HG02798 (cell line): ENCODE results near the gene TMED4.

Experiments
- ATAC-seq: cut with Tn5 transposase; IDR thresholded peaks from one replicate; pipeline ENCODE4 v1.9.1; 2021; ENCODE audit warnings: mild to moderate bottlenecking; ENCODE audit not compliant: unreplicated experiment, poor library complexity

TMED4 gene

DNA sequence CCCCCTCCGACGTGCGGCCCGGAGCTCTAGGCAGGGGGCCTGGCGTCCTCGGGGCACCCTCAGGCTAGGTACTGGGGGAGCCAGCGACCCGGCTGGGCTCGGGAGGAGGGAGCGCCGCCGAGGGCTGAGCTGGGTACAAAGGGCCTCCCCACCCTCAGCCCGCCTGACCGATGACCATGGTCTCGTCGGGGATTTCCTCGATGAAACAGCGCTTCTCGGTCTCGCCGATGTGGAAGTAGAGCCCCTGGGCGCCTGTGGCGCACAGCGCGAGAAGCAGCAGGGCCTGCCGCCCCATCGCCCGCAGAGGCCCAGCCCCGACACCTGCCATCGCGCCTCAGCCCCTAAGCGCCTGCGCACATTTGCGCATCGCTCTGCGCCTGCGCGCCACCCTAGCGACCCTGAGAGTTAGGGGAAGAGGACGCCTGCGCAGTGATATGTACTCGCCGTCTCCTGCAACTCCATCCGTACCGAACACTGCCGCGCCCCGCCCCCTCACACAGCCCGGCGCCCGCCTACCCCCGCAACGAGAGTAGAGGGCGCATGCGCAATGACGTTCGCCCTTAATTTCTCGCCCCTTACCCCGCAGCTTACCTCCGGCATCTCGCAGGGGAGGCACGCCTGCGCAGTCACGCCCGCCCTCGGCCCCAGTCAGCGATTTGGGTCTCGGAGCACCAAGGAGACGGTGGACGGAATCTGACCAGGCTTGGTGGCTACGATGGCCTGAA lies at the start of gene TMED4:
TSS of gene TMED4 (minus strand) at position 353 of the 725 bp plus-strand sequence. CDS start at position 328, 25 bp downstream.
- peak; percentile 95 for ATAC-seq

DNA sequence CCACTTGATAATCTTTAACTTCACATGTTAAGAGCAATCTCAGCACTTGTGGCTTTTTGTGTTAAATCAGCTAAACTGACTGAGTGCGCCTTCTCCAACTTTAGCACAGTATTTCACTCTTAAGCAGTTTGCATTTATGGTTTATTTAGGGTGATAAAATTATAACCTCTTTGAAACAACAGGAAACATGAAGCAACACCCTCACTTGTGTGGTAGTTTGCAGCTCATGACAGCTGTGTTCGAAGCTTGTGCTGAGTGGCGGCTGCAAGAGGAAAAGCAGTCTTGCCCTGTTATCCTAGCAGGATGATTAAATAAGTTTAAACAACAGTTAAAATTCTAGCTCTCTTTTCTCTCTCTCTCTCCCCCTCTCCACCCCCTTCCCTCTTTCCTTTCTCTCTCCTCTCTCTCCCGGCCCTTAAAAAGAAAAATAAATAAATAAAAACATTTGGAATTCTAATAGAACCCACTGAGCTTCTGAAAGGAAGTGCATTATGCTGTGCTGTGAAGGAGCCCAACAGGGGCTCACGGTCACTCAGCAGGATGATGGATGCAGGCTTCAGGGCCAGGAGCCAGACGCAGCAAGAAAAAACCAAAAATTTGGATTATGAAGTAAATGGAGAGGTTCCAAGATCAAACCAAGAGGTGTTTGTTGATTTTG lies 49.6 kb upstream of the TMED4 start:
- ATAC-seq, result no peak

DNA sequence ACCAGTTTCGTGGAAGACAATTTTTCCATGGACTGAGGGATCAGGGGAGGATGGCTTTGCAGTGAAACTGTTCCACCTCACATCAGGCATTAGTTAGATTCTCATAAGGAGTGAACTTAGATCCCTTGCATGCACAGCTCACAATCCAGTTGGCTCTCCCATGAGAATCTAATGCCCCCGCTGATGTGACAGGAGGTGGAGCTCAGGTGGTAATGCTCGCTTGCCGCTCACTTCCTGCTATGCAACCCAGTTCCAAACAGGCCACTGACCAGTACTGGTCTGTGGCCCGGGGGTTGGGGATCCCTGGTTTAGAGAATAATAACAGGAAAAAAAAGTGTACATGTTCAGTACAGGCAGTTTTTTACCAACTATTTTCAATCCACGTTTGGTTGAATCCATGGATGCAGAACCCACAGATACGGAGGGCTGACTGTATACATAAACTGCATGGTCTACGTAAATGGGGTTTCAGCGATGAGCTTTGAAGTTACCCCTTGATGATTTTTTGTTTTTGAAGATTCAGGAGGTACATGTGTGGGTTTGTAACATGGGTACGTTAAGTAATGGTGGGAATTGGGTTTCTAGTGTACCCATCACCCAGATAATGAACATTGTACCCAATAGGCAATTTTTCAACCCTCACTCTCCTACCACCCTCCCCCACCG lies 48.9 kb upstream of the TMED4 start:
- no peak for ATAC-seq

DNA sequence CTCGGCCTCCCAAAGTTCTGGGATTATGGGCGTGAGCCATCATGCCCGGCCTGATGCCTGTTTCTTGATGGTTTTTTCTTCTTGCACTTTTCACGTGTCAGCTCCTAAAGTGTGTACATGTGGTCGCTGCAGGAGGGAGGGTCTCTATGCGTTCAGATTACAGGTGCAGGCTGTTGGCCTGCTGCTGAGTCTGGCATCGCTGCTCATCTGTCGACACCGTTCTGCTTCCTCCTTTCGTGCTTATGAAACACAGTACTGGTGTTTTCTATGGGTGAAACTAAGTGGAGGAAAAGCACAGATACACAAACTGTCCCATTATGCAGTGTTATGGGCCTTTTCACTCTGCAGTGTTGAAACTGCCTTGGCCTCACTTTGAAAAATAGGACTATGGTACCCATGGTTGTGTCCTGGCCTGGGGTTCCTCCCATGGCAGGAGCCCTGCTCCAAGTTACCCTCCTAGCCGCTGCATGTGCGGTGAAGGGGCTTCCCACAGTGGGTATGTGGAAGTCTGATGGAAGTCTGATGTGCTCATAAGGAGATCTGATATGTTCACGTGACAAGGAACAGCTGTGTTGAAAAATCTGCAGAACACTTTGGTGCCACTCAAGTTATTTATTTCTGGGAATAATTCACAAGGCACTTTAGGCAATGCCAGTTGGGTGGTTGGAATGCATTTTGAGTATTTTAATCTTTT lies 47.9 kb upstream of the TMED4 start:
- peak; percentile 41 for ATAC-seq

DNA sequence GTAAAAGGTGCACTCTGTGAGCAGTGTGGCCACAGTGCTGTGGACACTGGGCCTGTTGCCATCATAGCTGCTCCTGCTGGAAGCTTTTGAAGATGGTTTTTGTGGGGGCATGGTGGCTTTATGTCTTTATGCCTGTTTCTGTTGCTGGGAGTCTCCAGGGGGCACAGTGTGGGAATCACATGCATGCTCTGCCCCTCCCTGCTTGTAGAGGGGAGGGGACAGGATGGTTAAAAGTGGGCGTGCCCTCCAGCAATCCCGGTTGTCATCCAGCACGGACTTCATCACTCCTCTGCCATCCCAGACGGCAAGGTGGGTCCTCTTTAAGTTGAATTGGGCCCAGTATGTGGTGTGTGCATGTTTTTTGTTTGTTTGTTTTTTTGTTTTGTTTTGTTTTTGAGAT lies 44.6 kb upstream of the TMED4 start:
- no peak for ATAC-seq

DNA sequence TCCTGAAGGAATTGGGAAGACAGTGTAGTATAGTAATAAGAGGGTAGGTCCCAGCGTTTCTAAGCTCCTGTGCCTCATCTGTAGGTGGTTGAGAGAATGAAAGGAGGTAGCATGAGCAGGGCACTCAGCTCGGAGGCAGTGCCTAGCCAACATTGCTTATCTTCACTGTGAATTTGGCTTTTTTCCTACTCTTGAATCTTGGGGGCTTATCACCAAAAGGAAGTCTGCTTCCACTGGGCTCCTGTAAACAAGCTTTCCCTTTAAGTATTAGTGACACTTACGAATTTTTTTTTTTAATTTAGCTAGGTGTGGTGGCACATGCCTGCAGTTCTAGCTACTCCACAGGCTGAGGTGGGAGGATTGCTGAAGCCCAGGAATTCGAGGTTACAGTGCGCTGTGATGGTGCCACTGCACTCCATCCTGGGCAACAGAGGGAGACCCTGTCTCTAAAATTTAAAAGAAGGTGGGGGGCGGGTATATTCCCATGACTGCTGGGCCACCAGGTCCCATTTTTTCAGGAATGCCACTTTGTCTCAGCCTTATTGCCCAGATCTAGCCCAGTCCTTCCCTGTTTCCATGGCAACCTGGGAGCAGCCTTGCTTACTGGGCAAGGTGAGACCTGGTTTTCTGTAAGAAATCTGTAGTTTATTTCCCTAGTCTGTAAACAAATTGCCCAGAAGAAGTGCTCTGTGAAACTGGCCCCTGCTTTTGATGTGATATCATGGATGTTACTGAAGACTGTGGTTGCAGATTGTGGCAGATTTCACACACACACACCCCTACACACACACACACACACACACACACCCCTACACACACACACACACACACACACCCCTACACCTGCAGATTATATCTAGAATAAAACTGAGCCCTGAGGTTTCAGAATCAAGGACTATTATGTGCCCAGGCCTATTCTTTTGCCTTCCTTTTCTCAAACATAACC lies 43.8 kb upstream of the TMED4 start:
- ATAC-seq, result no peak

DNA sequence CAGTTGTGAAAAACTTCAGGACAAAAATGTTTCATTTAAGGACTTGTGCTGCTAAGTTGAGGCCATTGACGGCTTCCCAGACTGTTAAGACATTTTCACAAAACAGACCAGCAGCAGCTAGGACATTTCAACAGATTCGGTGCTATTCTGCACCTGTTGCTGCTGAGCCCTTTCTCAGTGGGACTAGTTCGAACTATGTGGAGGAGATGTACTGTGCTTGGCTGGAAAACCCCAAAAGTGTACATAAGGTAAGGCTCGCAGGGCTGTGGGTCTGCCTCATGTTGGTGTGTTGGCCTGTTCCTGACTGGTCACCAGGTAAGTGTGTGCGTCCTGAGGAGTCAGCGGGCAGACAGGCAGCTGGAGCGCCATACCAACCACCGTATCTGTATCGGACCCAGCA lies 42.3 kb upstream of the TMED4 start:
- no peak for ATAC-seq

DNA sequence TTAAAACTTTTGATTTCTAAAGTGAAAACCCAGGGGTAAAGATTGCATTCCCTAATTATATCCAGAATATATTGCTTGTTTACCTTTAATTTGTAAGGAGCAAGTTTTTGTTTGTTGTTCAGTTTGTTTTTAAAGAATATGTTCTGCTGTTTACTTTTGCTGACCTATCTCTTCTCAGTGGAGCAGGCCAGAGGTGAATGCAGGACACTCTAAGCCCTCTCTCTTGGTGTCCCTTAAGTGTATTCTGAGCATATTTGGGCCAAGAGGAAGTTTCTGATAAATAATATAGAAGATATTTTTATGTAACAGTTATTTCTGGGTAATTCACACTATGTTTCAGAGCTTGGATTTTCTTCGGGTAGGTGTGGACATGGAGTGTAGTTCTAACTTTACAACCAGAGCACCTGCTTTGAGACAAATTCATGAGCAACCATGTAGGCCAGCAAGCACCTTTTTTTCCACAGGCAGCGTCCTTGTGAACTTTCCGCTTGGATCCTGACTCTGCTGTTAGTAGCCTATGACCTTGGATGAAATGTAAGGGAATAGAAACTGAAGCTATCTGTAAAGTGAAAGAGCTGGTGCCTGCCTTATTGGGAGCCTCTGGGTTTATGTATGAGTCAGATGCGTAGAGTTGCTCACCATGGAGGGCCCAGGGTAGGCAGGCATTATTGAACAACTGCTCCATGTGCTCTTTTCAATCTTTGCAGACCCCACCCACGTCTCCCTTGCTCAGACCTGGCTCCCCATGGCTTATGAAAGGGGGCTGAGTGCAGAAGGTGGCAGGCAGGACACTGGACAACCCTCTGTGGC lies 40.5 kb upstream of the TMED4 start:
- peak; percentile 80 for ATAC-seq

DNA sequence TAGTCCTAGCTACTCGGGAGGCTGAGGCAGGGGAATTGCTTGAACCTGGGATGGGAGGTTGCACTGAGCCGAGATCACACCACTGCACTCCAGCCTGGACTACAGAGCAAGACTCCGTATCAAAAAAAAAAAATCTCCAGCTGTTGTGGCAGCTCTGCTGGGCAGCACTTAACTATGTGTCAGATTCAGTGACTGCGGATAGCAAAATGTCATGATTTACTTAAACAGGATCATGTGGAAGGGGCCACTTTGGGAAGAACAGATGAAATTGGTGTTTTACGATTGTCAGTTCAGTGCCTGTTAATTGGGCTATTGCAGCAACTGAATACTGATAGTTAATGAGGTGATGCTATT lies 39.7 kb upstream of the TMED4 start:
- ATAC-seq, result no peak

DNA sequence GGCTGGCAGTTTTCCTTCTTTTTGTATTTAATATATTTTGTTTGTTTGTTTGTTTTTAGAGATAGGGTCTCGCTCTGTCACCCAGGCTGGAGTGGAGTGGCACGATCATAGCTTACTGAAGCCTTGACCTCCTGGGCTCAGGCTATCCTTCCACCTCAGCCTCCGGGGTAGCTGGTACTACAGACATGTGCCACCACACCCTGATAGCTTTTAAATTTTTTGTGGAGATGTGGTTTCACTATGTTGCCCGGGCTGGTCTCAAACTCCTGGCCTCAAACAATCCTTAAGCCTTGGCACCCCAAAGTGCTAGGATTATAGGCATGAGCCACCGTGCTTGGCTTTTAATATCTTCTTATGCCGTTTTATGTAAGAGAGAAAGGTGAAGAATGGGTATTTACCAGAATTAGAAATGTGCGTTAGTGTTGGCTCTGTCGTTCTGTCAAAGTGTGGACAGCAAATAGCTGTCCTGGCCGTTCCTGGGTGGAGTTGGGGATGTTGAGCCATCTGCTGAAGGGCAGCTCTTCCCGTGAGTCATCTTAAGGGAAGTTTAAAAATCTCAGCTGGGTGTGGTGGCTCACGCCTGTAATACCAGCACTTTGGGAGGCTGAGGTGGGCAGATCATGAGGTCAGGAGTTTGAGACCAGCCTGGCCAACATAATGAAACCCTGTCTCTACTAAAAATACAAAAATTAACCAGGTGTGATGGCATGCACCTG lies 39.2 kb upstream of the TMED4 start:
- no peak for ATAC-seq

DNA sequence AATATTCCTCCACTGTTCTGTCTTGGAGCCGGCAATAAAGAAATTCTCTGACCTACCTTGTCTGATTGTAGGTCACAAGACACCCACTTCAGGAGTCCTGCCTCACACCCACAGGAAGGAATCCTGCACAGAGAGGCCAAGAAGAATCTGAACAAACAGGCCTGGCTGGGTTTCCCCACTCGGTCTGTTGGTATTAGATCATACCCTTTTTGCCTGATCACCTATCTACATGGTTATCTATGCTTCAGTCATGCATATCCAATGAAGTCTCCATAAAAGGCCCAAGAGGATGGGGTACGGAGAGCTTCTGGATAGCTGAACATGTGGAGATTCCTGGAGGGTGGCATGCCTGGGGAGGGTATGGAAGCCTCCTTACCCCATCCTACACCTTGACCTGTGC lies 36.7 kb upstream of the TMED4 start:
- peak; percentile 30 for ATAC-seq

DNA sequence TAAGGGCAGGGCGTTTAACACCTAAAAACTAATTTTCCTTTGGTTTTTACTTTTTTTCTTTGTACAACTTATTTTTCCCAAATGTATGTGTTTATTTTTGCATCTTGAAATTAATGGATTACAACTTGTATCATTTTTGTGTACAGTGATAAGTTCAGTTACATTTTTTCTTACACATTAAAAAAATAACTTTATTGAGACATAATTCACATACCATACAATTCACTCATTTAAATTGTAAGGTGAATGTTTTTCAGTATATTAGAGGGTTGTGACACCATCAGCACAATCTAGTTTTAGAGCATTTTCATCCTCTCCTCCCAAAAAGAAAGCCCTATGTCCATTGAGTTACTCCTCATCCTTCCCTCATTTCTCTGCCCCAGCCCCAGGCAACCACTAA lies 36.0 kb upstream of the TMED4 start:
- no peak for ATAC-seq

DNA sequence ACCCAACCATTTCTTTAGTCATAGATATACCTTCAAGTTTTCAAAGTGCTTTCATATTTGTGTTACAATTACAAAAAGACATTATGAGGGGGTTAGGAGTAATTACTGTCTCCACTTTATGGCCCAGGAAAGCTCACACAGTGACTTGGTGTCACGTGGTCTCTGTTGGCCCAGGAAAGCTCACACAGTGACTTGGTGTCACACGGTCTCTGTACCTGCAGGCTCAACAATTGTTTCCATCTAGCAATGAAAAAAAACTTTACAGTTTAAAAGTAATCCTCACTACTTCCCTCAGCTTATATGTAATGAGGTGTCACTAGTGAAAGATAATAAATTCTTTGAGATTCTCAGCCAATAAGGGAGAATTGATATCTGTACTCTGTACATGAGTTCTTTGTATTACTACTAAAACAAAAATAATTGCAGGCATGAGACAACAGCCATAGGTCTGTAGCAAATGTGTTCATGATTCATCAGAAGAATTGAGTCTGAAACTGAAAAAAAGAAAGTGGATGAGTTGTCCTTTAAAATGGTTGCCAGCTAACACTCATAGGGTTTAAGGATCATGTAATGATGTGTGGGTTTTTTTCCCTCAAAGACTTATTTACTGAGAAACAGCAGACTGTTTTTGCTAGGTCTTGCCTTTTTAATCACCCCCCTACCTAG lies 35.3 kb upstream of the TMED4 start:
- peak; percentile 35 for ATAC-seq

DNA sequence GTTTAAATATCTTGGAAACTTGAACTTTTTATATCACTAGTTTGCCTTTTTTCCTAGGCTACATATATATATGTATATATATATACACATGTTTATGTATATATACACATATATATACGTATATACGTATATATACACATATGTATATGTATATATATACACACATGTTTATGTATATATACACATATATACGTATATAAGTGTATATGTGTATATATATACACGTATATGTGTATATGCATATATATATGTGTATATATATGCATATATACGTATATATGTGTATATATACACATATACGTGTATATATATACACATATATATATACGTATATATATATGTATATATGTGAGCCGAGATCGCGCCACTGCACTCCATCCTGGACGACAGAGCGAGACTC lies 34.5 kb upstream of the TMED4 start:
- ATAC-seq, result no peak

DNA sequence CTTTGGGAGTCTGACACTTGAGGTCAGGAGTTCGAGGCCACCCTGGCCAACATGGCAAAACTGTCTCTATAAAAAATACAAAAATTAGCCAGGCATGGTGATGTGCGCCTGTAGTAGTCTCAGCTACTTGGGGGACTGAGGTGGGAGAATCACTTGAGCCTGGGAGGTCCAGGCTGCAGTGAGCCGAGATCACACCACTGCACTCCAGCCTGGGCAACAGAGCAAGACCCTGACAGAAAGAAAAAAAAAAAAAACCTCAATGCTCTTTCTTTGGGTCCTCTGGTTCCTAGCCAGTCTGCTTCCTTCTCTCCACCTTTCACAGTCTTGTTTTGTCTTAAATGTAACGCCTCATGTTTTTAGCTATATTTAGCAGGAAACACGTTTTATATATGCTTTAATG lies 33.8 kb upstream of the TMED4 start:
- ATAC-seq, result no peak

DNA sequence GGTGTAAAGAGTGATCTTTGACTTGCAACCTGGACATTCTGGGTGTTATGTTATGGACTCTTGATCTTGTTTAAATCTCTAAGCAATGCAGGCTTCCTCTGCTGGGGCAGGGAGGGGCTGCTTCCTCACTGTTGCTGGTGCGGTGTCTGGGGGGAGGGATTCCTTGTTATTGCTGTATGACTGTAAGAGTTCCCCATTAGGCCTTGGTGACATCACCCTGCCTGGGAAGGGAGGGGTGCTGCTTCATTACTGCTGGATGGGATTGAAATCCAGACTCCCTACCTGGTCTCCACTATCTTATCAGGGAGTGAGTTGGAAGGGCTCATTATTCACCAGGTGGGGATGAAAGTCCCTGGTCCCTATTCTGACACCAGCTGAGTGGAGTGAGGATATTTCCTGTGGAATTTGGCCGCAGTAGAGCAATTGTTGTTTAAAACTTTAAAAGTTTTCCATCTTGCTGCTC lies 33.1 kb upstream of the TMED4 start:
- no peak for ATAC-seq

DNA sequence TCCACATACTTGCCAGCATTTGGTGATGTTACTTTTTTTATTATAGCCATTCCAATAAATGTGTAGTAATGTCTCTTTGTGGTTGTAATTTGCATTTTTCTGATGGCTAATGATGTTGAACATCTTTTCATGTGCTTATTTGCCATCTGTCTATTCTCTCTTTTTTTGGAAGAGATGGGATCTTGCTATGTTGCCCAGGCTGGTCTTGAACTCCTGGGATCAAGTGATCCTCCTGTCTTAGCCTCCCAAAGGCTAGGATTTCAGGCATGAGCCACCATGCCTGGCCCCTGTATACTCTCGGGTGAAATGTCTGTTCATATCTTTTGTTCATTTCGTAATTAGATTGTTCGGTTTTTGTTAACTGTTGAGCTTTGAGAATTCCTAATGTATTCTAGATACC lies 27.8 kb upstream of the TMED4 start:
- ATAC-seq, result no peak
